ENCODE data around the gene SLITRK2. TPM values are rescaled to one million over a fixed set of nuclear protein-coding genes. Genes with fewer than 3 reads are reported as not detected.

Gene SLITRK2
- total RNA-seq, 8 experiments from 2014 or later = 0.15 to 17.6 (median 10.9) TPM

GRCh38 chrX:145825896-145826295 lies 8.3 kb downstream of the SLITRK2 start:
- in situ Hi-C loops (cut with MboI; ENCODE audit: low pct_unique_long_range_greater_than_20kb in 2 of 9, low sequenced_read_pairs in 9 of 9, unreplicated experiment in 9 of 9) = no loop called here

GRCh38 chrX:145826466-145826865 lies 8.8 kb downstream of the SLITRK2 start:
- no peak for ATAC-seq (replicated peaks in 6 of 8)
- in situ Hi-C loops (cut with MboI; ENCODE audit: low pct_unique_long_range_greater_than_20kb in 2 of 9, low sequenced_read_pairs in 9 of 9, unreplicated experiment in 9 of 9) = no loop called here
- Histone ChIP-seq H3K4me1 (replicated peaks in 1 of 2) (peaks cover 0 to 13% of the 10 kb centered on the region in 2 donors), H3K27ac (no peak overlapping the region), H3K4me3 (no peak overlapping the region)
- WGBS, 10 experiments = 0 to 91% (median 51%) methylated on average over 1 to 4 of the region's 4 CpGs; no CpG with 5 or more reads in 2 of the 10 experiments

More at GRCh38 chrX:145825896-145826295, 8.3 kb downstream of the SLITRK2 start:
- Histone ChIP-seq H3K27ac (no peak overlapping the region), H3K4me1 (replicated peaks in 1 of 2) (peaks cover 2 to 13% of the 10 kb centered on the region in 2 donors), H3K4me3 (no peak overlapping the region)
- ATAC-seq (replicated peaks in 6 of 8) = no peak
- 0 to 42% (median 11%) methylated on average over 1 to 4 of the region's 4 CpGs; no CpG with 5 or more reads in 4 of the 10 experiments for WGBS, 10 experiments

GRCh38 chrX:145832796-145833195 lies 15.2 kb downstream of the SLITRK2 start:
- in situ Hi-C loops (cut with MboI; ENCODE audit: low pct_unique_long_range_greater_than_20kb in 2 of 9, low sequenced_read_pairs in 9 of 9, unreplicated experiment in 9 of 9) = no loop called here
- WGBS, 10 experiments = 0 to 96% (median 11%) methylated on average over 1 to 5 of the region's 5 CpGs; no CpG with 5 or more reads in 4 of the 10 experiments
- no peak overlapping the region for H3K27ac ChIP-seq
- ATAC-seq (replicated peaks in 6 of 8) = no peak
- H3K4me3 ChIP-seq = no peak overlapping the region
- H3K4me1 ChIP-seq (replicated peaks in 1 of 2) = no peaks in the 10 kb centered on the region

- in situ Hi-C loops (cut with MboI; ENCODE audit: low pct_unique_long_range_greater_than_20kb in 2 of 9, low sequenced_read_pairs in 9 of 9, unreplicated experiment in 9 of 9) = no loop called here
- Histone ChIP-seq H3K4me1 (replicated peaks in 1 of 2) (peaks cover 23 to 53% of the 10 kb centered on the region in 2 donors), H3K27ac (no peak overlapping the region), H3K4me3 (no peak overlapping the region)
- 33 to 87% (median 64%) methylated on average over 2 to 4 of the region's 9 CpGs; no CpG with 5 or more reads in 6 of the 10 experiments for WGBS, 10 experiments
- peak in 1 of 8 experiments; percentile 74 for ATAC-seq (replicated peaks in 6 of 8)
Measured at GRCh38 chrX:145840531-145840930, 22.9 kb downstream of the SLITRK2 start.

- in situ Hi-C loops (cut with MboI; ENCODE audit: low pct_unique_long_range_greater_than_20kb in 2 of 9, low sequenced_read_pairs in 9 of 9, unreplicated experiment in 9 of 9) = no loop called here
- WGBS, 10 experiments = 0 to 11% (median 6%) methylated on average over 2 to 5 of the region's 7 CpGs; no CpG with 5 or more reads in 7 of the 10 experiments
- Histone ChIP-seq H3K4me3 (peak overlapping the region in 1 of 5 donors; percentile 10), H3K4me1 (replicated peaks in 1 of 2) (peaks cover 23 to 50% of the 10 kb centered on the region in 2 donors), H3K27ac (peak overlapping the region; percentile 22 to 65)
- ATAC-seq (replicated peaks in 6 of 8) = peak in 5 of 8 experiments; percentile 89 to 91 (median 90)
Measured at GRCh38 chrX:145843146-145843904, 25.7 kb downstream of the SLITRK2 start.

- Histone ChIP-seq H3K4me1 (replicated peaks in 1 of 2) (peaks cover 19 to 36% of the 10 kb centered on the region in 2 donors), H3K4me3 (no peak overlapping the region), H3K27ac (no peak overlapping the region)
- in situ Hi-C loops (cut with MboI; ENCODE audit: low pct_unique_long_range_greater_than_20kb in 2 of 9, low sequenced_read_pairs in 9 of 9, unreplicated experiment in 9 of 9) = no loop called here
- 30 to 90% (median 52%) methylated on average over 2 to 7 of the region's 7 CpGs; no CpG with 5 or more reads in 7 of the 10 experiments for WGBS, 10 experiments
- ATAC-seq (replicated peaks in 6 of 8) = no peak
Measured at GRCh38 chrX:145844886-145845285, 27.3 kb downstream of the SLITRK2 start.

- Histone ChIP-seq H3K4me3 (no peak overlapping the region), H3K4me1 (replicated peaks in 1 of 2) (peaks cover 8 to 23% of the 10 kb centered on the region in 2 donors), H3K27ac (no peak overlapping the region)
- peak in 2 of 8 experiments; percentile 45 to 68 for ATAC-seq (replicated peaks in 6 of 8)
- WGBS, 10 experiments = 0 to 90% (median 58%) methylated on average over 2 of the region's 2 CpGs; no CpG with 5 or more reads in 7 of the 10 experiments
- in situ Hi-C loops (cut with MboI; ENCODE audit: low pct_unique_long_range_greater_than_20kb in 2 of 9, low sequenced_read_pairs in 9 of 9, unreplicated experiment in 9 of 9) = no loop called here
Measured at GRCh38 chrX:145848448-145848847, 30.8 kb downstream of the SLITRK2 start.

GRCh38 chrX:145848857-145849256 lies 31.2 kb downstream of the SLITRK2 start:
- Histone ChIP-seq H3K4me3 (no peak overlapping the region), H3K27ac (no peak overlapping the region), H3K4me1 (replicated peaks in 1 of 2) (peaks cover 4 to 19% of the 10 kb centered on the region in 2 donors)
- no peak for ATAC-seq (replicated peaks in 6 of 8)
- WGBS, 10 experiments = 0 to 64% (median 38%) methylated on average over 1 to 5 of the region's 11 CpGs; no CpG with 5 or more reads in 7 of the 10 experiments
- in situ Hi-C loops (cut with MboI; ENCODE audit: low pct_unique_long_range_greater_than_20kb in 2 of 9, low sequenced_read_pairs in 9 of 9, unreplicated experiment in 9 of 9) = no loop called here

- Histone ChIP-seq H3K4me3 (no peak overlapping the region), H3K27ac (no peak overlapping the region), H3K4me1 (replicated peaks in 1 of 2) (peaks cover 0 to 9% of the 10 kb centered on the region in 2 donors)
- no peak for ATAC-seq (replicated peaks in 6 of 8)
- in situ Hi-C loops (cut with MboI; ENCODE audit: low pct_unique_long_range_greater_than_20kb in 2 of 9, low sequenced_read_pairs in 9 of 9, unreplicated experiment in 9 of 9) = no loop called here
- WGBS, 10 experiments = 60 to 100% (median 89%) methylated on average over 1 to 3 of the region's 13 CpGs; no CpG with 5 or more reads in 7 of the 10 experiments
Measured at GRCh38 chrX:145853181-145853580, 35.6 kb downstream of the SLITRK2 start.

GRCh38 chrX:145856181-145856580 lies 38.6 kb downstream of the SLITRK2 start:
- in situ Hi-C loops (cut with MboI; ENCODE audit: low pct_unique_long_range_greater_than_20kb in 2 of 9, low sequenced_read_pairs in 9 of 9, unreplicated experiment in 9 of 9) = no loop called here

GRCh38 chrX:145861818-145862217 lies 44.2 kb downstream of the SLITRK2 start:
- no peak overlapping the region for H3K4me3 ChIP-seq
- in situ Hi-C loops (cut with MboI; ENCODE audit: low pct_unique_long_range_greater_than_20kb in 2 of 9, low sequenced_read_pairs in 9 of 9, unreplicated experiment in 9 of 9) = no loop called here
- H3K4me1 ChIP-seq (replicated peaks in 1 of 2) = no peaks in the 10 kb centered on the region
- no peak for ATAC-seq (replicated peaks in 6 of 8)
- 0 to 90% (median 44%) methylated on average over 1 to 2 of the region's 3 CpGs; no CpG with 5 or more reads in 5 of the 10 experiments for WGBS, 10 experiments
- no peak overlapping the region for H3K27ac ChIP-seq

More at GRCh38 chrX:145856181-145856580, 38.6 kb downstream of the SLITRK2 start:
- no peak overlapping the region for H3K27ac ChIP-seq
- H3K4me1 ChIP-seq (replicated peaks in 1 of 2) = peaks cover 0 to 9% of the 10 kb centered on the region in 2 donors
- 67 to 100% (median 71%) methylated on average over 1 to 3 of the region's 4 CpGs; no CpG with 5 or more reads in 7 of the 10 experiments for WGBS, 10 experiments
- peak in 4 of 8 experiments; percentile 23 to 61 (median 35) for ATAC-seq (replicated peaks in 6 of 8)
- H3K4me3 ChIP-seq = no peak overlapping the region

- in situ Hi-C loops (cut with MboI; ENCODE audit: low pct_unique_long_range_greater_than_20kb in 2 of 9, low sequenced_read_pairs in 9 of 9, unreplicated experiment in 9 of 9) = no loop called here
Measured at GRCh38 chrX:145865082-145865481, 47.5 kb downstream of the SLITRK2 start.

More at GRCh38 chrX:145865082-145865481, 47.5 kb downstream of the SLITRK2 start:
- H3K4me3 ChIP-seq = no peak overlapping the region
- no peak for ATAC-seq (replicated peaks in 6 of 8)
- 0 to 78% (median 14%) methylated on average over 1 to 4 of the region's 4 CpGs; no CpG with 5 or more reads in 6 of the 10 experiments for WGBS, 10 experiments
- no peak overlapping the region for H3K27ac ChIP-seq
- H3K4me1 ChIP-seq (replicated peaks in 1 of 2) = no peaks in the 10 kb centered on the region
